Measurements from ENCODE around the gene SLC35B1.

- TF ChIP-seq POLR2AphosphoS5 (IDR thresholded peaks at IDR 0.05) (peak; percentile 10), CTCF (IDR thresholded peaks at IDR 0.05) (peak; percentile 8 to 50 (median 48)), POLR2A (IDR thresholded peaks at IDR 0.05) (no peak)
These were observed 4.0 kb downstream of the SLC35B1 start for GRCh38 chr17:49703557-49704277.
